Stimulated activated CD4-positive, alpha-beta T cell treated with anti-CD3 and anti-CD28 coated beads, Interleukin-2, amount 100 ng/mL, for 24 hours (primary cell): ENCODE data around the gene CTXND1.

ENCODE experiments used
- DNase-seq, 2 donors: peaks; one replicate each; pipeline ENCODE4 v3.0.0-alpha.2; 2020

The CTXND1 gene

DNA sequence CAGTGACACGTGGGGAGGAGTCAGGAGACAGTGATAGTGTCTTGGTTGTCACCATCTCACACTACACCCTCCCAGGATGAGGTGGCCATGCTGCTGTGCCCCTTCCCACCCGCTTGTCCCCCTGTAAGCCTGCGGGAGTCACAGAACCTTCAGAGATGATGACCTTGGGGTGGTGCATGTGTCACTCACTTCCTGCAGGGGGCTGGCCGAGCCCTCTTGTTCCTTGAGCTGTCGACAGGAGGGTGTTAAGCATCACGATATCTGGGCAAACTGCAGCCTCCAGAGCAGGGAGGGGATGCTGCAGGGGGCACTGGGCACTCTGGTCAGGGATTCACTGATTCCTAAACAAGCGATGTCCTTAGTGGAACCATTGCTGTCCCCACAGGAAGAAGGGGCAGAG, 71.5 kb downstream of the CTXND1 start:
- DNase-seq, result no peak

DNA sequence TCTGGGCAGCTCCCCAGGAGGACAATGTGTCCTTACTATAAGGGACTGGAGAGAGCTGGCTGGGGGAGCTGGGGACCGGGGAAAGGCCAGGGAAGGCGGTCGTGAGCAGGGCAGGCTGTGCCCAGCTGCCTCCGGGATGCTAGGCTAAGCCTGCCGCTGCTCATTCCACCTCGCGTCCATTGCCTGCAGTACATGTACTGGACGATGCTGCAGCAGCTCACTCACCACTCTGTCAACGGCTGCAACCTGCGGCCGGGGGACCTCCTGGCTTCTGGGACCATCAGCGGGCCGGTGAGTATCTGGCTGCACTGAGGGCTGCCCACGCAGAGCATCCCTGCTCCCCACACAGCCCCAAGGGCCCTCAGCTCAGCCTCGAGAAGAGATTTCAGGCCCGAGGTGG, 72.1 kb downstream of the CTXND1 start:
- DNase-seq, result no peak

DNA sequence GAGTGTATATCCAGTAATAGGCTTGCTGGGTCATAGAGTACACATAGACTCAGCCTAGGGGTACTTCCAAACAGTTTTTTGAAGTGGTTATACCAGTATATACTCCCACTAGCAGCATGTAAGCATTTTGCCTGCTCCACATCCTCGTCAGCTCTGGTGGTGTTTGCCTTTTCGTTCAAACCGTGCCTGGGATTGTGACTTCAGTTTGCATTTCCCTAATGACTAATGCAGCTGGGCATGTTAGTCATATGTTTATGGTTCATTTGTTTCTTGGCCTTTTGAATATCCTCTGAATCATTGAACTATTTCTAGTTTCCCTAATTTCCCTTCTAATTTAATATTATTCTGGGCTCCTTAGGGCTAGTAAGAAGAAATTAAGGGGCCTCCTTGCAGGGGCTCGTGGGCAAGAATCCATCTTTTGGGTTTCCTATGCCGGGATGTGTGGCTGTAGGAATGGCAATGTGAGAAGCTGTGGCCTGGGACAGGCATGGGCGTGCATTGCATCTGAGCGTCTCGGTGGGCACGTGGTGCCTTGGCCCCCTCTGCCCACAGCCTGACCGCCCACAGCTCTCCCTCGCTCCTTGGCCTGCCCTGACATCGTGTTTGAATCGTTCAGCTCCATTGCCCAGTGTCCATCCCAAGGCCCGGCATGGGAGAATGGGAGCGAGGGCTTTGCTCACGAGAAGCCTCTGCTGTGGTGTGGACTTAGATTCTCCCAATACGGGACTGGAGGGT, 72.8 kb downstream of the CTXND1 start:
- no peak for DNase-seq

DNA sequence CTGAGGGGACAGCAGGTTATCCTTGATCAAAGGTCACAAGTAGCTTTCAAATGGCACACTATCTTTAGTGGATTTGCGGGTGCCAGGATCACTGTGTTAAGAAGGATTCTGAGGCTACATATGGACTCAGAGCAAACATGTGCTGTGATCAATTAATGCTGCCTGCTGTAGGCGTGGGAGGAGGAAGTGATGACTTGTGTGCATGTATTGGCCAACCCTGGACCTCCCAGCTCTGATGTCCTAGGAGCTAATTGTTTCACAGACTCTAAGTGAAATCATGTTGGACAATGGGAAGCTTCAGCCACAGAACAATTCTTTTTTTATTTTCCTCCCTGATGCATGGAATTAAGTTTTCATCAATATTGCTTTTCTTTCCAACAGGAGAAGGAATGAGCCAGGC, 74.9 kb downstream of the CTXND1 start:
- DNase-seq, result no peak

DNA sequence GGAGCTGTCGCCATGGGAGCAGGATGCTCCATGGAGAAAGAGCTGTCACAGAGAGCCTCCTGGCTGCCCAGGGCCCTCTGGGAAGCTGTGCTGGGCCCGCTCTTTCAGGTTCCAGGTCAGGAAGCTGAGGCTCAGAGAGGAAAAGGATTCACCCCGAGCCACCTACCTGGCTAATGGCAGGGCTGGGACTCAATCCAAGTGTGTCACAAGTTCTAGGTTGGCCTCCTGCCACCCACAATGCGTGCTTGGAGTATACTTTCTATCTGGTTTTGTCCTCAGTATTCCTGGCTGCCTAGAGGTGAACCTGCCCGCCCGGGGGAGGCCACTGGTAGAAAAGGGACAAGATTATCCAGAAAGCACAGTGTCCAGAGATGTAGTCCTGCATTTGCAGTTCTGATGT, 75.6 kb downstream of the CTXND1 start:
- DNase-seq, result no peak

DNA sequence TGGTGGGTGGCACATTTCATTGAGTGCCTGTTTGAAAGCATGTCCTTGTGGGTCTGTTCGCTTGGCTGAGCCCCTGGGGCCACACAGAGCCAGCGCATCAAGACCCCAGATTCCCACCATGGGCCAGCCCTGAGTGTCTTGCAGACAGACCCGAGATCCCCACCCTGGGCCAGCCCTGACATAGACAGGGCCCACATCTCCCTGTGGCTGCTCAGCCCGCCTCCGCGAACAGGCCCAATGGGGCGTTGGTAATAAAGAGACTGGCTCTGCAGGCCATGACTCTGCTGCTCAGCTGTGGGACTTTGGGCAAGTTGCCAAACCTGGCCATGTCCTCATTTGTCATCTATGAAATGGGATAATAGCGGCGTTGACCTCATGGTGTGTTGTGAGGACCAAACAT, 76.6 kb downstream of the CTXND1 start:
- DNase-seq, result no peak

DNA sequence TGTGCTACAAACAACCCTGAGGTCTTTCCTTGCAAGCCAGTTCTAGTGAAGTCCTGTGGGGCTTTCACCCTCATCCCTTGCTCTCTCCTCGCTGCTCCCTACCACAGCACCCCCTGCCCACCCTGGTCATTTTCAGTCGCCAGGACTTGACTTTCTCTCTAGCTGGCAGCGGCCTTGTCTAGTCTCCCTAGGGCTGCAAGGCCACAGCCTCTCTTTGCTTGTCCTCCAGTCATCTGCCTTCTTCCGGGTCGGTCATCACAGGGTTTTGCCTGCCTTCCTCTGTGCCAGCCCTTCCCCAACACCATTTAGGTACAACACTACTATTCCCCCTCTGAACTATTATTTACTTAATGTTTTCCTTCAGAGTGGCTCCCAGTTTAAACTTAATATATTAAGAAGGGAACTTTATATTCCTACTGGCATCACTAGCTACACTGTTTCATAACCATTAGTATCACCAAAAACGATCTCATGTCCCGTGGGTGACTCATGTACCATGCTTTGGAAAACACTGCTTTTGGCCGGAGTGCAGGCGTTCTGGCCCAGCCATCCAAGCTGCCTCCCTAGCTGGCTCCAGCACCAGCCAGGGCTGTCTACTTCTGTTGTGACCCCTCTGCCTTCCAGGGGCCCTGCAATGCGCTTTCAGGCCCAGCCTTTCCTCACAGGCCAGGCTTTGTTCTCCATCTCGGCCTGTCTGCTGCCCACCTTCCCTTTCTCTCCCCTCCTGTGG, 77.8 kb downstream of the CTXND1 start:
- no peak for DNase-seq

DNA sequence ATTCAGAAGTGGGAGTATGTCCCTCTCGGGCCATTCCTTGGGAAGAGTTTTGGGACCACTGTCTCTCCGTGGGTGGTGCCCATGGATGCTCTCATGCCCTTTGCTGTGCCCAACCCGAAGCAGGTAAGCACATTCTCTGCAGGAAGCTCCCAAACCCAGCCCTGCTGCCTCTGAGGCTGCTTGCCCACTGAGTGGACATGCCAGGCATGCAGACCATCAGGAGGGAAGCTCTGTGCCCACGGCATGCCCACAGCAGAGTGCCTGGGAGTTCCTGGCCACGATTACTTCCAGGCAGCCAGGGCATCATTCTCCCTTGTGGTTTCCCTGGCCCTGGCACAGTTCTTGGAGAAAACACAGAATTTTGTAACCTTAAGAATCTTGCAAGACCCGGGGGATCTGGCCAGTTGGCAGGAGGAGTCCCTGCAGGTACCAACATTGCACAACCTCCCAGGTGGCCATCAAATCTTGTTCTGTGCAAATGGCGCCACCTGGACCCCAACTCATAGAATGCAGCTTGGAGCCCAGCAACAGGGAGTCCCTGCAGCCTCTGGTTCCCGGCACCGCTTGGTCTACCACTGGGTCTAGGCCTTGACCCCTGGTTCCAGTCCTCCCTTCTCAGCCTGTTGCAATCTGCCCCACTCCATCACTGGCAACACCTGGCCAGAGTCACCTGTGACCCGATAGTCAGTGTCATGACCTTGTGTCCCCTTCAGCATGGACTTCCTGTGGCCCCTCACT, 78.8 kb downstream of the CTXND1 start:
- DNase-seq, result peak; percentile 75 to 77

DNA sequence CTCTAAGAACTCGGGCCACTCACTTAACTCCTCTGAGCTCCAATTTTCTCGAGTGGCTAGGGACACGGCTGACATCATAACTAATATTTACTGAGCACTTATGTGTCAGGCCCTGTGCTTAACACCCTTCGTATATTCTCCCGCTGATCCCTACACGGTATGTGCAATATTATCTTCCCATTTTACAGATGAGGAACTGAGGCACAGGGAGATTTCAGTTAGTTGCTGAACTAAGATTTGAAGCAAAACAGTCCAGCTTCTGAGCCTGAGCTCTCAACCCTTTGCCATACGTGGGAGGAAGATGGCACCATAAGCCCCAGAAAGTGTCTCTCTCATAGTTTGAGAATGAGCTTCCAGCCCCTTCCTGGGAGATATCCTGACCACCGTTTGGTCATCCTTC, 79.6 kb downstream of the CTXND1 start:
- DNase-seq, result no peak

DNA sequence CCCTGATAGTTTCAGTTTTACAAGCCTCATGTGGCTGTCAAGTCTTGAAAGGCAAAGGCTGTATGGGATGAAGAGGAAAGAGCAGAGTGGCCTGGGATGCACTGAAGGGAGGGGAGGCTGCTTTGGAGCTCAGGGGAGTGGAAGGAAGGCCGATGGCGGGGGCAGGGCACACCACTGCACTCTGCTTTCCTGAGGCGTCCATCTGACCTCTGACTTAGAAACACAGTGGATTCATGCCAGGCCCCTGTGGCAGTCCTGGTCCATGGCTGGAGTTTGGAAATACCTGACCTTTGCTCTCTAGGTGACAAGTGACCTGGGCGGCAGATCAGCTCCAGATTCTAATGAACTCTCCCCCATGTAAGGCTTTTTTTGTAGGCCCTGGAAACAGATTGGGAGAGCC, 80.2 kb downstream of the CTXND1 start:
- DNase-seq, result no peak

DNA sequence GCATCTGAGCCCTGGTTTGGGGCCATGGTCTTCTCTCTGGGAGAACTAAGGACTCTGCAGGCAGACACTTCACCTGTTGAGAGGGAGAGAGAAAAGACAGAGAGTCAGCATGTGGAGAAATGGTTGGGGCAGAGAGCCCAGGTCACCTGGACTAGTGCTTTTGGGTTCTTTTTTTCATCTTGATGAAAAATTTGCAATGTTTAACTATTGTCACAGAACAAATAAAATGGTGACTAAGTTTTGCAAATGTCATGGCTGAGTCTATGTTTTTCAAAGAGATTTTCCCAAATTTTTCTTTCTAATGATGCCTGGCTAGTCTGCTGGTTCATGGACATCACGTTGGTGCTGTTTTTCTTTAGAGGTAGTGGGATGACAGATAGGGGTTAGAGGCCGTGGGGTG, 81.4 kb downstream of the CTXND1 start:
- DNase-seq, result no peak

DNA sequence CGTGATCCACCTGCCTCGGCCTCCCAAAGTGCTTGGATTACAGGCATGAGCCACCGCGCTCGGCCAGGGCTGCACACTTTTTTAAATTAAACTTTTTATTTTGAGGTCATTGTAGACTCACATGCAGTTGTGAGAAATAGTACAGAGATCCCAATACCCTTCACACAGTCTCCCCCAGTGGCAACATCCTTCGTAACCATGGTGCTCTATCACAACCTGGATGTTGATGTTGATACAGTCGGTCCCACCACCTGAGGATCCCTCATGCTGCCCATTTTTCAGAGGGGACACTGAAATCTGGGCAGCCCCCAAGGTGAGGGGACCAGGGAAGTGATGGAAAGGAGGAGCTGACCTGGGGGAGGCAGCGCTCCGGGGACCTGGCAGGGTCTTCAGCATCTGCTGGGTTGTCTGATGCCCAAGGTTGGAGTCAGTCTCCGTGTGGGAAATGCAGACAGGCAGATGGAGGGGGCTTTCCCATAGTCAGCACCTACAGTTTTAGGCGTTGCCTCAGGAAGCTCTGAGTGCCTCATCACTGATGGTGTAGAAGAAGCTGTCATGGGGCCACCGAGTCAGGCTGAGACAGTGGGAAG, 82.2 kb downstream of the CTXND1 start:
- no peak for DNase-seq

DNA sequence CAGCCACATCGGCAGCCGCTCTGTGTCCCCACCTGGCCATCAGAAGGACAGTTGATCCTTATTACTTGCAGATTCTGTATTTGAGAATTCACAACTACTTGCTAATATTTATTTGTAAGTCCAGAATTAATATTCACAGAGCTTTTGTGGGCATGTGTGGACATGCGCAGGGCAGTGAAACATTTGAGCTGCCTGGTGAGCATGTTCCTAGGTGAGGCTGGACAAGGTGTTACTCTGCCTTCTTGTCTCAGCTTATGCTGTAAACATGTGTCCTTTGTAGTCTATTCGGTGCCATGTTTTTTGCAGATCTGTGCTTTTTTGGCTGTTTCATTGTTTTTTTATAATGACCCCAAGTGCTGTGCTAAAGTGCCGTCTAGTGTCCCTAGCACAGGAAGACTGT, 83.6 kb downstream of the CTXND1 start:
- no peak for DNase-seq

DNA sequence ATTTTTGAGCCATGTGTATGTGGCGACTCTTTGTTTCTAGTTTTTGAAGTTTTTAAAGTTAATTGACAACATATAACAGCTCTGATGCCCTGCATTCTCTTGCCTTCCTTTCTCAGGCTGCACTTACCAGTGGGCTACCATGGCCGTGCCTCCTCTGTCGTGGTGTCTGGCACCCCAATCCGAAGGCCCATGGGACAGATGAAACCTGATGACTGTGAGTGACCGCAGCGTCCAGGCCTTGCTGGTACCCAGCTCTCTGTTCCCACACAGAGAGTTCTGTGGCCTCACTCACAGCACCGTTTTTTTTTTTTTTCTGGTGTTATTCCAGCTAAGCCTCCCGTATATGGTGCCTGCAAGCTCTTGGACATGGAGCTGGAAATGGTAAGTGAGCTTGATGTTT, 84.1 kb downstream of the CTXND1 start:
- DNase-seq, result no peak

DNA sequence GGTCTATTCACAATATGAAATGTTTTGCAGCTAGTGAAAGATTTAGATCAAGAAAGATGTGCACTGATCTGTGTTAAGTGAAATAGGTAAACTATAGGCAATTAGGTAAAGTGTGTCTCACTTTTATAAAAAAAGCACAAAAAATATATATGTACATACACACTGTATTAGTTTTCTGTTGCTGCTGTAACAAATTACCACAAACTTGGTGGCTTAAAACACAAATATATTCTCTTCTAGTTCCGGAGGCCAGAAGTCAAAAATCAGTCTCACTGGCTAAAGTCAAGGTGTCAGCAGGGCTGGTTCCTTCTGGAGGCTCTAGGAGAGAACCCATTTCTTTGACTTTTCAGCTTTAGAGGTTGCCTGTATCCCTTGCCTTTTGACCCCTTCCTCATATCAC, 88.1 kb downstream of the CTXND1 start:
- no peak for DNase-seq

DNA sequence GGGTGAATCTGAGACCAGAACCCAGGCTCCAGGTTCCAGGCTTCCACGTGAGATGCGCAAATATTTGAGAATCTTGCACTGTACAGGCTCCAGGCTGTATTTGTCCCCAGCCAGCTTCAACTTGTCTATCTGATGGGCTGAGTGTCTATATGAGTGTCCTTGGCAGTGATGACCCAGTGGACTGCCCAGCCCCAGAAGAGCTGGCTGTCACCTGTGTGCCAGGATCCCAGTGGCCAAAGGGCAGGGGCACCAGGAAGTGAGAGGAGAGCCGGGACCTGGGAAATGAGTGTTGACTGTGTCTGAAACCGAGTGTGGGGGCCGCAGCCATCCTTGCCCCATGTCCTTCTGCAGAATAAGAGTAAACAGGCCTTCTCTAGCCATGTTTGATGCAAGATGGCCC, 88.8 kb downstream of the CTXND1 start:
- DNase-seq, result no peak

DNA sequence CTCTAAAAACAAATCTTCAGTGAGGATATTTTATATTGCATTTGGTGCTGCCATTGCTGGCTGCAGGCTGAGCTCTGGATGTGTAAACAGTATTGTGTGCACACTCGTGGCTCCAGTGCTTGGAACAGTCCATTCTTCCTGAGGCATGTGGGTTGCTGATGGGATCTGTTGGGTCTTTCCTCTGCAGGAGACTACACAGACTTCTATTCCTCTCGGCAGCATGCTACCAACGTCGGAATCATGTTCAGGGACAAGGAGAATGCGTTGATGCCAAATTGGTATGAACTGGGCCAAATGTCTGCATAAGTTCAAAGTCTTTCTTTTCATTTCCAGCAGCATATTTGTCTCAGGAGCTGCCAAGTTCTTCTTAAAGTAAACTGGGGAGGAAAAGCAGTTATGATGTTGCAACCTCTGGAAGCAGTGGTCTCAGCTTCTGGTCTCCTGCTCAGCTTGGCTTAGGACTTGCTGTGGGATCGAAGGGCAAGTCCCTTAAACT, 89.9 kb downstream of the CTXND1 start:
- no peak for DNase-seq

DNA sequence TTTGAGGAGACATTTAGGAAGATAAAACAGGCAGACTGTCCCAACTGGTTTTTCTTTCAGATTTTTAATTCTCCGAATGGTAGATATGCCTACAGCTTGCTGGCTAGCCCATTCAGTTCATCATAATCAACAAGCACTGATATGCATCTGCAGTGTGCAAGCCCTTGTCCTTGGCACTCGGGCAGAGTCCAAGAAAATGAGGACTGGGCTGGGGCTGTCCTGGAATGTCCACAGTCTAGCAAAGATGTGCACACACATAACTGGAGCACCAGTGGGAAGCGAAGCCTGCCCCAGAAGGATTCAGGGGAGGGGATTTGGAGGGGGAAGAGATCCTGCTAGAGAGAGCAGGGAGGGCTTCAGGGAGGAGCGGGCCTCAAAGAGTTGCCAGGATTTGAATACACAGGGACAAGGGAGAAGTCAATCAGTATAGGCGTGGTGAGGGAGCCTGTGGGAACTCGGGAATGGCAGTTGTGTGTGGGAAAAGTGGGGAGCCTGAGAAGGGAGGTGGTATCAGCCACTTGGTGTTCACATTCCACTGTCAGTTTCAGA, 90.5 kb downstream of the CTXND1 start:
- no peak for DNase-seq

DNA sequence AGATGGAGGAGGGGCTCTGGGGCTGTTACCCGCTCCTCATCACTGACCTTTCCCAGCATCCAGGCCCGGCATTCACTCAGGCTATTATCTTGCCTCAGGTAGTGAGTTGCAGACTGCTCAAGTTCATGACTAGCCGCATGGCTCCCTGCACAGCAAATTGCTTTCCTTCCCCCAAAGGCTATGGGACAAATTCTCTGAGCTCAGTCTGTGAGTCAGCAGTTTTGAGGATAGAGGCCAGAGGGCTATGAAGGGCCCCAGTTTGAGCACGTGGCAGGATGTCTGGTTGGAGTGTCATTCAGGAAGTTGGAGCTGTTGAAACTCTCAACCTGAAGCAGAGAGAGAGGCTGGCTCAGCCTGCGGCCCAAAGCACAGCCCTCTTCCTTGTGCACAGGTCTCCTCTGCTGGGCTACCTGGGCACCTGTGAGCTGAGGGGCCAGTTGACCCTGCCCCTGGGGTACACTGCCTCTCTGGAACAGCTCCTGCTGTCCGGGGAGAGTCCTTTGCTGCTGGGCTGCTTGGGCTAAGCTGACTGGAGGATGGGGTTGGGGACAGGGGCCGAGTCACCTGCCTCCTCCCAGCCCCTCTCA, 91.3 kb downstream of the CTXND1 start:
- peak; percentile 27 to 42 for DNase-seq

DNA sequence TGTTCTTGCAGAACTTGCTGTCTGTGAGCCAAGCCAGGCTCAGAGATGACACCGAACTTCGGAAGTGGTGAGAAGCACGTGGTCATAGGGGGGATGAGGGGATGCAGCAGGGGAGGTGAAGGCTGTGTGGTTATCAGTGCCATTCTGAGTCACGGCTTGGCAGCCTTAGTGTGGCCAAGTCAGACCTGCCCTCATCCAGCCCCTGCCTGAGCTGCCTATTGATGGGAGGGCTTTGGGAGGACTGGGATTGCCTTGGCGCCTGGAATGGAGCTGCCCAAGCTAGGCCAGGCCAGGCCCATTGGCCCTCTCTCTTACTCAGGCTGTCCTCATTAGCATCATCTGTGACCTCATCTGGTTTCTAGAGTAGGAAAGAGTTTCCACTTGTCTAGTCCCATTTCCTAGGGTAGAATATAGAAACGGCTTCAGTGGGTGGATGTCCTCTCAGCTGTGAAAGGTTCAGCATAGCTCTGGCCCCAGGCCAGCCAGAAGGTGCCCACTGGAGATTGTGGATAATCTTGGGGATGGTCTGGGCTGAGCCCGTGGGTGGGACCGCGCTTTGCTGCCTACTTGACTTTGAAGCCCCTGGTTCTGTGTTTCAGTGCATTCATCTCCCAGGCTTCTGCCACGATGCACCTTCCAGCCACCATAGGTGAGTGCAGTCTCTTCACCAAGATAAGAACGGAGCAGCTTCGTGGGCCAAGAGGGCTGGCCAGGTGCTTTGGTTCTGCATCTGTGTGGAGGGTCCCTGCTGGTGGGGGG, 92.0 kb downstream of the CTXND1 start:
- no peak for DNase-seq

DNA sequence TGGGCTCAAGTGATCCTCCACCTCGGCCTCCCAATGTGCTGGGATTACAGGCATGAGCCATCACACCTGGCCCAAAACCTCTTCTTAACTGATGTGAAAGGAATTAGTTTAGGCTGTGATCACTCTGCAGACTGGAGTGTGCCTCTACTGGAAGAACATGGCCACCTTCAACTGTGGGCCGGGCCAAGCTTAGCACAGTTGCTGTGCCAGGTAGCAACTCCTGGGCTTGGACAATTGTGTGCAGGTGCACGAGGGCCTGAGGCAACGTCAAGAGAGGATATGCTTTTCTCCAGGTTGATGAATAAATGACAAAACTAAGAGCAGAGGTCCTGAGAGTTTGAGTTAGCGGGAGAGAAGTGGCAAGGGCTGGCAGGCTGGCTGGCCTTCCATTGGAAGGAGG, 92.7 kb downstream of the CTXND1 start:
- no peak for DNase-seq

DNA sequence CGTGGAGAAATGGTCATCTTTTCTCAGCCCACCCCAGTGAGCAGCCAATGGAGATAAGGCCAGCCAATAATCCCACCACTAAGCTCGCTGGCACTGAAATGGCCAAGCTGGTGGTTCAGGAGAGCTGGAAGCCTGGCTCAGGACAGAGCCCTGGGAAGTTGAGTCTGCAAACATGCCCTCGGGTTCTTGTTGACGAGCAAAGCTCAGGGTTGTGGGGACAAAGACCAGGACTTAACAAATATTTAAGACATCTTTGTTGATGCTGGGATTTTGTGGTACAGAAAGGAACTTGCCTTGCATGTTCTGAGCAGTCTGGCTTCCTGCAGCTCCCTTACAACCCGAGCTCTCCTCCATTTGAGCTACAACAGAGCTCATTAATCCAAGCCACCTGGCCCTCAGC, 94.8 kb downstream of the CTXND1 start:
- DNase-seq, result no peak
